Activated T-helper 9 cell treated with anti-CD3 and anti-CD28 coated beads, Interleukin-2, amount 50 U/mL, for 16 hours (primary cell): Measurements from ENCODE around the gene DNMBP.
"Not testable (repeated sequence)": the region's sequence is repeated elsewhere in the genome, so short reads cannot be mapped to it uniquely, and the experiment has no call there.

Source experiments
- DNase-seq: peaks from one replicate; pipeline ENCODE4 v3.0.0-alpha.2; 2020; ENCODE audit warnings: low read depth

Gene DNMBP

GRCh38 chr10:99993701-99994689 lies 15.8 kb downstream of the DNMBP start:
- DNase-seq = peak; percentile 5

GRCh38 chr10:99985637-99986036 lies 24.1 kb downstream of the DNMBP start:
- DNase-seq = not testable (repeated sequence)

DNA sequence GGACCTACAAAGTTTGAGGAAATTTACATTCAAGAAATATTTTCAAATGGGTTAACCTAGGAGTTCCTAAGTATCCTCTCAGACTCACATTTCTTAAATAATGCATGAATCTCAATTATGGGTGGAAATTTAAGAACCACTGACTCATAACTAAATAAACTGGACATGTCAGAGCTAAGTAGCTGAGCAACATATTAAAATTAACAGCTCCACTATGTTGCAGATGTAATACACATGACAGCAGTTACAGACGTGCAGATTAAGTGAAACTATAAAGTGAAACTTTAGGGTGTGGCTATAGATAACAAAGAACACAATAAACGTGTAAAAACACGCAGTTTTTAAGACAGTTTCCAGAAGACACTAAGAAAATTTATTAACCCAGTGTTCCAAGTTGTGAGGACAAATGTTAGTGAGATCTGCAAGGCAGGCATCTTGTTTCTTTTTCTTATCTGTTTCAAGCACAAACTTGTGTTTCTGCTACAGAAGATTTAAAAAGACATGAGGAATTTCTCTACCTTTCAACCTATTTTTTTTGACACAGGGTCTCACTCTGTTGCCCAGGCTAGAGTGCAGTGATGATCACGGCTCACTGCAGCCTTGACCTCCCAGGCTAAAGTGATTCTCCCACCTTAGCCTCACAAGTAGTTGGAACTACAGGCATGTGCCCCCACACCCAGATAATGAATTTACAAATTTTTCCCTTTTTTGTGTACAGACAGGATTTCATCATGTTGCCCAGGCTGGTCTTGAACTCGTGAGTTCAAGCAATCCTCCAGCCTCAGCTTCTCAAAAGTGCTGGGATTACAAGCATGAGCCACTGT lies 25.3 kb downstream of the DNMBP start:
- DNase-seq = no peak

GRCh38 chr10:99983280-99983988 lies 26.3 kb downstream of the DNMBP start:
- DNase-seq = no peak

GRCh38 chr10:99982728-99983127 lies 27.0 kb downstream of the DNMBP start:
- DNase-seq = no peak

- no peak for DNase-seq
Observed at GRCh38 chr10:99981581-99982199, 28.1 kb downstream of the DNMBP start.

DNA sequence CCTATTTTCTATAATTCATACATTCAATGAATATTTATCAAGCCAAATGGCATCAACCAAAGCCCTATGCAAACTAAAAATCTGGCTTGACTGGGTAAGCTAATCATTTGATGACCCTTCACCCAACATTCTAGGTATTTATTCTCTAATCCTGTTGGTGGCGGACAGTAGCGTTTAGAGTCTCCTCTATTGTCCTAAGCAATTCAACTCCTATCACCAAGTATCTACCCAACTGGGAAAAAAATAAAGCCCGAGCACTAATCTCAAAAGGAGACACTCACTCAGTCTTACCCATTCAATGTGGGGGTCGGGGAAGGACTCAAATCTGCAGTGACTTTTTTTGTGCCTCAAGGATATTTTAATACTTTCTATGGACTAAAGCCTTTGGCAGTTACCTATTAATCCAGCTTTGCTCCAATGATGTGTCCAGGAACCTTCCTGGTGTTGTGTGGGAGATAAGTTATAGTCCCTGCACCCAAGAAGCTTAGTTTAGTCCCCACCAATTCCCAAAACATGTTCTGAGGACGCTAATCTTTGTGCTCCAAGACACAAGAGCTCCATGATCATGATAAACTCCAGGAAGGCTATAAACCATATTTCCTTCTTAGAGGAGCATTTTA lies 30.6 kb downstream of the DNMBP start:
- no peak for DNase-seq

- no peak for DNase-seq
Observed at GRCh38 chr10:99977916-99978315, 31.8 kb downstream of the DNMBP start.

GRCh38 chr10:99976886-99977665 lies 32.7 kb downstream of the DNMBP start:
- DNase-seq = no peak

DNA sequence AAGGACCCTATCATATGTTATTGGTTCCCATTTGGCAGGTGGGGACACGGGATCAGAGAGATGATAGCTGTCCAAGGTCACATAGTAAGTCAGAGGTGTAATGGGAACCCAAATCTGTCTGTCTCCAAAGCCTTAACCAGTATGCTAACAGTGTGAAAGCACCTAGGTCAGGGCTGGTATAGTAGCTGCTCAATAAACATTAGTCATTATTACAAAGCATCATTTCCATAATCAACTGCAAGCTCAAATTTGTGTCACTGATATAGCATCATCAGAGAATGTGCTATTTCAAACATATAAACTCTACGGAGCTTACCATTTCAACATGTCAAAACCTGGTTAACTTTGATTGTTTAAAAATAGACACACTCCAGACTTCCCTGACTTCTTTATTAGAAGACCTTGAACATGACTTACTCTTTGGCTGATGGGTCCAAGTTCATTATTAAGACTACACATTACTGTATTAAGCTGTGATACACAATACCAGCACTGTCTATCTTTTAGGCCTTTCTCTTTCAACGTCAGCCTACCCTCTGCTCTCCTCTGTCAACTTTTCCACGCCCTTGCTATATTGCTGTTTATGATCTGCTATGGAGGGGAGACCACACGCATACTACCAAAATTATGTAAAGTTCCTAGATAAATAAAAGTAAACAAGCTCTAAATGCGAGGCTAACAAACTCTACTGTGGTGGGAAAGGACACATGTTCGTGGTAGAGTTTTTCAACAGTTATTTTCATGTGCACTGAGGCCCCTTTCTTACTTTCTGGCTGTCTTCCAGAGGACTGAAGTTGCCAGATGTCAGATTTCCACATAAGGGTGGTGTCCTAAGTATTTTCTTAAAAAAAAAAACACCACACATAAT lies 33.6 kb downstream of the DNMBP start:
- no peak for DNase-seq

GRCh38 chr10:99975106-99975829 lies 34.5 kb downstream of the DNMBP start:
- no peak for DNase-seq

DNA sequence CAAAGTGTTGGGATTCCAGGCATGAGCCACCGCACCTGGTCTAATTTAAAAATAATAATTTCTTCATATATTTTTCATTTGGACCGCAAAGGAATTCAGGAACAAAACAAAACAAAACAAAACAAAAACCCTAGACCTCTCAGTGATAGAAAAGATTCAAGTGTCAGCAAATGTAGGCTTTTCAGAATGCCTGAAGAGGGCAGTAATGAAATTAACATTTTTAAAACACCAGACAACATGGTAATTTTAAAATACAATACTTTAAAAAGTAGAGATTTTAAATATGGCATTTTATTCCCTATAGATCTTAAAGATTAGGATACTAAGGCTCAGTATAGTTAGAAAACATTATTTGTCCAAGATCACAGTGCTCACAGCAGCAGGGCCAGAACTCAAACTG lies 36.6 kb downstream of the DNMBP start:
- no peak for DNase-seq

- DNase-seq = no peak
Observed at GRCh38 chr10:99967961-99968360, 41.8 kb downstream of the DNMBP start.

DNA sequence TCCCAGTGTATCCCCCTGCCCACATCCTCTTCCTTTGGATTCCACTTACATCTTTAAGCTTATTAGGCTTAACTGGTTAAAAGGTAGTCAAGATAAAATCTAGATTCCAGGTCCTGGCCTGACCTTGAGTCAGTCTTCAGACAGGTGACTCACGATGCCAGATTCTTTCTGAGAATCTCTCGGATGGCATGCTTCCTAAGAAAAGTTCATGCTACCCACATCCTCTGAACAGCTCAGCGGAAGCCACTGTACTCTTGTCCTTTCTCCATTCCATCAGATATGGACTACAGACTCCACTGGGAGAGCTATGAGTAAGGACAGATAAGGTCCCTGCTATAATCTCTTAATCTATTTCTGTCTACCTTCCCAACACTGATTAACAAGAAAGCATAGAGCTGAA lies 43.4 kb downstream of the DNMBP start:
- DNase-seq = no peak

DNA sequence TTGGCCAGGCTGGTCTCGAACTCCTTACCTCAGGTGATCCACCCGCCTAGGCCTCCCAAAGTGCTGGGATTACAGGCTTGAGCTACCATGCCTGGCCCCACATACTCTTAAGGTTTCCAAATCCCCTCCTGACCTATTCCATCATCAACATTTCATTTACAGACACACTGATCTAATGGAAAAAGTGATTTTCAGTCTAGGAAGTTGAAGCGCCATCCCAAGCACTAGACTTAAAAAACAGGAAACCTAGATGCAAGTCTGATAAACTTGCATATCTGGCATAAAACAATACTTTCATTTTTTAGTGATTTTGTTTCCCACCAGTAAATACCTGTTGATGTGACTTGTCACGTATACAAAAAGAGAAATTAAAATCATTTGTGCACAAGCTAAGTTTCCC lies 44.0 kb downstream of the DNMBP start:
- DNase-seq = no peak

- no peak for DNase-seq
Observed at GRCh38 chr10:99964791-99965190, 45.0 kb downstream of the DNMBP start.

- not testable (repeated sequence) for DNase-seq
Observed at GRCh38 chr10:99963467-99964165, 46.1 kb downstream of the DNMBP start.

GRCh38 chr10:99958806-99959205 lies 50.9 kb downstream of the DNMBP start:
- no peak for DNase-seq
